Ascending aorta (tissue), 2 donors: ENCODE results near the gene TRAPPC12. TPM values are rescaled to one million over a fixed set of nuclear protein-coding genes. Genes with fewer than 3 reads are reported as not detected.

Experiments used
- DNase-seq, 2 donors: peaks; one replicate each; pipeline ENCODE4 v3.0.0-alpha.2; 2019; ENCODE audit warnings: low spot score in 2 of 2
- H3K27ac ChIP-seq, 2 donors: fragments of 200-600 bp; sonication (generic); one replicate each; pipeline ENCODE4 v1.5.1; 2016 to 2017; ENCODE audit warnings: mild to moderate bottlenecking in 1 of 2
- H3K27me3 ChIP-seq: fragments of 200-600 bp; sonication (generic); one replicate; pipeline ENCODE4 v1.5.1; 2017
- H3K36me3 ChIP-seq, 2 donors: fragments of 200-600 bp; sonication (generic); one replicate each; pipeline ENCODE4 v1.5.1; 2016
- H3K4me1 ChIP-seq, 2 donors: fragments of 200-600 bp; sonication (generic); one replicate each; pipeline ENCODE4 v1.5.1; 2016 to 2017; ENCODE audit warnings: mild to moderate bottlenecking in 1 of 2
- H3K4me3 ChIP-seq, 2 donors: fragments of 200-600 bp; sonication (generic); one replicate each; pipeline ENCODE4 v1.5.1; 2016 to 2017; ENCODE audit warnings: mild to moderate bottlenecking in 1 of 2
- H3K9me3 ChIP-seq, 2 donors: fragments of 200-600 bp; sonication (generic); one replicate each; pipeline ENCODE4 v1.5.1; 2016
- intact Hi-C: fragments of 100-400 bp; cut with DNase I; formaldehyde crosslinking; loops from one replicate; pipeline ENCODE4 v1.15.1; 2023
- total RNA-seq: library from RNA; depleted of rRNA; stranded (reverse); fragments of >200 nt; gene quantifications from one replicate; pipeline ENCODE4 v1.1.0, GENCODE V29; 2016
- TF ChIP-seq, protein P1 (sequence below), 3 experiments: fragments of 200-600 bp in 2 of 3; fragments of 450-650 bp in 1 of 3; sonication (generic) in 2 of 3; IDR thresholded peaks; one replicate each; pipeline ENCODE4 v1.5.1; 2016 to 2019; ENCODE audit warnings: antibody characterized with exemption in 3 of 3, mild to moderate bottlenecking in 1 of 3, moderate library complexity in 1 of 3

Gene TRAPPC12
- total RNA-seq, 1 donor from 2014 or later, result 94.0 TPM

- intact Hi-C loops, result loop anchor here (1.0 to 5.0 kb wide), 3 partner anchors 85 to 198 kb away; partner anchors contain the start of genes RNASEH1 and RPS7
- H3K4me1 ChIP-seq, result peaks cover 3 to 19% of the 10 kb centered on the region in 2 donors
- DNase-seq, result no peak
- peaks cover 0 to 1% of the 10 kb centered on the region in 2 donors for H3K36me3 ChIP-seq
- H3K27me3 ChIP-seq, result no peaks in the 10 kb centered on the region
- TF ChIP-seq, protein P1, sequence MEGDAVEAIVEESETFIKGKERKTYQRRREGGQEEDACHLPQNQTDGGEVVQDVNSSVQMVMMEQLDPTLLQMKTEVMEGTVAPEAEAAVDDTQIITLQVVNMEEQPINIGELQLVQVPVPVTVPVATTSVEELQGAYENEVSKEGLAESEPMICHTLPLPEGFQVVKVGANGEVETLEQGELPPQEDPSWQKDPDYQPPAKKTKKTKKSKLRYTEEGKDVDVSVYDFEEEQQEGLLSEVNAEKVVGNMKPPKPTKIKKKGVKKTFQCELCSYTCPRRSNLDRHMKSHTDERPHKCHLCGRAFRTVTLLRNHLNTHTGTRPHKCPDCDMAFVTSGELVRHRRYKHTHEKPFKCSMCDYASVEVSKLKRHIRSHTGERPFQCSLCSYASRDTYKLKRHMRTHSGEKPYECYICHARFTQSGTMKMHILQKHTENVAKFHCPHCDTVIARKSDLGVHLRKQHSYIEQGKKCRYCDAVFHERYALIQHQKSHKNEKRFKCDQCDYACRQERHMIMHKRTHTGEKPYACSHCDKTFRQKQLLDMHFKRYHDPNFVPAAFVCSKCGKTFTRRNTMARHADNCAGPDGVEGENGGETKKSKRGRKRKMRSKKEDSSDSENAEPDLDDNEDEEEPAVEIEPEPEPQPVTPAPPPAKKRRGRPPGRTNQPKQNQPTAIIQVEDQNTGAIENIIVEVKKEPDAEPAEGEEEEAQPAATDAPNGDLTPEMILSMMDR (IDR thresholded peaks at IDR 0.05), result no peak
- H3K27ac ChIP-seq, result peak overlapping the region; percentile 86 to 95
- H3K9me3 ChIP-seq, result no peaks in the 10 kb centered on the region
- peak overlapping the region; percentile 61 to 77 for H3K4me3 ChIP-seq
These were observed 2.2 kb upstream of the TRAPPC12 start for GRCh38 chr2:3377279-3377611.

DNA sequence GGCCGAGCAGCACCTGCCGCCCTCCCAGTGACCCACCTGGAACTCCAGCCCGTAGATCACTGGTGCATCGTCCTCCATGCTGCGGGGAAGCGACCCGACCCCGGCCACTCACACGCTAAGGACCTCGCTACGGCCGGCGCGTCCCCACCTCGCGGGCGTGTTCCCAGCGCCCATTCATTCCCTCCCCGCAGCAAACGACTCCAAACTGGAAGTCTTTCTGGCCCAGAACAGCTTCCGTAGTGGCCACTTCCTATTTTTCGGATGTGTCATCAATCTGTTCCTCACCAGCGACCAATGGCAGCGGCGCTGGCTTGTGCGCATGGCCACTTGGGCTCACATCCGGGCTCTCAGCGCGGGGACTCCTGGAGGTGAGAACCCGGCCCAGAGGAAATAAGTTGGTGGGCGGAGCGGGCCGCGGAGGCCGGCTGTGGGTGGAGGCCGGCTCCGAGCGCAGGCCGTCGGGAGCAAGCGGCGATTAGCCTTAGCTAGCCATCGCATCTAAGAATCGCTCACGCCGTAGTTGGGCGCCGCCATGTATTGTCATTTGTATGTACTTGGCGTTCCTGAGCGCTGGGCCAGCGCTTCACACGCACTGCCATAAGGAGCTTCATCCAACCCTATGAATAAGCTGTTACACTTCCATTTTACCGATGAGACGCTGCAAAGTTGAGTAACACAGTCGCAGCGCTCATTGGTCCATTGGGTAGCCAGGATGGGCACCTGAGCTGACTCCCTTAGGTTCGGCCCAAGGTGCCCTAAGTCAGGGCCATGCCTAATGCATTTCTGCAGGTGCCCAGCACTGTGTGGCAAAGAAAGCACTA, 1.7 kb upstream of the TRAPPC12 start, which contains the start of gene EIPR1:
EIPR1 (minus strand) TSS at position 207 of the 821 bp plus-strand sequence; CDS start at position 78, 129 bp downstream.
- peak; percentile 96 to 99 for DNase-seq

DNA sequence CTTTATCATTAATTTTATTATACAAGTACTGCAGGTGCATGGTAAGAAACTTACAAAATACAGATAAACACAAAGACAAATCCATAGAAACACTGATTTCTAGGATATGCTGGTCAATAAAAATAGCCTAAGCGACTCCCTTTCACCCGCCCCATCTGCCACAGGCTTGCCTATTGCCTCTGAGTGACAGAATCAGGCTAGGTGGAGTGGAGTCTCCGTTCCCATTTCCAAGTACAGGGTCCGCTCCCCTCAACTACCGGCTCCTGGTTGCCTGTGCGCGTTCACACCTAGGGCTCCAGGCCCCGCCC, 201 bp upstream of the TRAPPC12 start:
- H3K36me3 ChIP-seq, result peaks cover 3 to 4% of the 10 kb centered on the region in 2 donors
- intact Hi-C loops, result loop anchor here (1.0 to 5.0 kb wide), 3 partner anchors 83 to 157 kb away; no protein-coding TSS in a partner anchor
- no peaks in the 10 kb centered on the region for H3K27me3 ChIP-seq
- H3K9me3 ChIP-seq, result no peaks in the 10 kb centered on the region
- peak overlapping the region; percentile 75 to 88 for H3K27ac ChIP-seq
- TF ChIP-seq, protein P1 (IDR thresholded peaks at IDR 0.05), result no peak
- H3K4me1 ChIP-seq, result peaks cover 3 to 19% of the 10 kb centered on the region in 2 donors
- H3K4me3 ChIP-seq, result peak overlapping the region; percentile 72 to 81
- DNase-seq, result no peak

More for the DNA sequence above, 1.7 kb upstream of the TRAPPC12 start, which contains the start of gene EIPR1:
- TF ChIP-seq, protein P1 (IDR thresholded peaks at IDR 0.05), result no peak
- intact Hi-C loops, result loop anchor here (1.0 to 5.0 kb wide), 4 partner anchors 84 to 197 kb away; partner anchors contain the start of genes RNASEH1 and RPS7
- Histone ChIP-seq H3K27me3 (no peaks in the 10 kb centered on the region), H3K4me3 (peak within 1 kb of the TSS; percentile 61 to 77), H3K36me3 (peaks cover 0 to 4% of the 10 kb centered on the region in 2 donors), H3K27ac (peak within 1 kb of the TSS; percentile 86 to 95), H3K4me1 (peaks cover 3 to 19% of the 10 kb centered on the region in 2 donors), H3K9me3 (no peaks in the 10 kb centered on the region)

DNA sequence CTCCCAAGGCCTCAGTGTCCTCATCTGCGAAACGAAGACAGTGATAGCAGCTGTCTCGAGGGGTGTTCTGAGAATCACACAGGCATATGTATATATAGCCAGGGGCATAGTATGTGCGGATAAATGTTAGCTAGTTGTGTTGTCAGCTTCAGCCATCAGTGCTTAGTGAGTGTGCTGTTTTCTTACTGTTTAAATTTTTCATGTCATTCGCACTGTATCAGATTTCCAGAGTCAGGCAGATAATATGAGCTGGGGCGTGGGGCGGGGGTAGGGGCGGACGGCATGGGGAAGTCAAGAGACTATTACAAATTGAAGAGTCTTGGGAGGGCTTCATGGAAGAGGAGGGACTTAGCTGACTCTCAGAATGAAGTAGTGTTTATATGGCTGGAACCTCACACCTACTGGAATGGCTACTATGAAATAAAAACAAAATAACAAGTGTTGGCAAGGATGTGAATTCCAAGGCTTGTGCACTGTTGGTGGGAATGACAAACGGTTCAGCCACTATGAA, 7.0 kb downstream of the TRAPPC12 start:
- TF ChIP-seq, protein P1 (IDR thresholded peaks at IDR 0.05), result no peak
- intact Hi-C loops, result loop anchor here (10.0 kb wide), 1 partner anchor 1552 kb away; no protein-coding TSS in a partner anchor

GRCh38 chr2:3387011-3387410, 7.5 kb downstream of the TRAPPC12 start:
- intact Hi-C loops, result loop anchor here (10.0 kb wide), 1 partner anchor 1552 kb away; no protein-coding TSS in a partner anchor
- H3K36me3 ChIP-seq, result peaks cover 45 to 48% of the 10 kb centered on the region in 2 donors

More for the DNA sequence above, 7.0 kb downstream of the TRAPPC12 start:
- H3K27ac ChIP-seq, result peak overlapping the region in 1 of 2 donors; percentile 26
- H3K4me1 ChIP-seq, result no peaks in the 10 kb centered on the region
- H3K9me3 ChIP-seq, result no peaks in the 10 kb centered on the region
- H3K4me3 ChIP-seq, result no peak overlapping the region
- no peaks in the 10 kb centered on the region for H3K27me3 ChIP-seq
- no peak for DNase-seq
- peaks cover 40 to 43% of the 10 kb centered on the region in 2 donors for H3K36me3 ChIP-seq

More at GRCh38 chr2:3387011-3387410, 7.5 kb downstream of the TRAPPC12 start:
- TF ChIP-seq, protein P1 (IDR thresholded peaks at IDR 0.05), result no peak
- H3K9me3 ChIP-seq, result no peaks in the 10 kb centered on the region
- no peaks in the 10 kb centered on the region for H3K4me1 ChIP-seq
- no peak for DNase-seq
- no peak overlapping the region for H3K27ac ChIP-seq
- H3K4me3 ChIP-seq, result no peak overlapping the region
- H3K27me3 ChIP-seq, result no peaks in the 10 kb centered on the region
